HG03457 (cell line): ENCODE data around the gene IMPDH2.

ENCODE experiments used
- ATAC-seq: cut with Tn5 transposase; IDR thresholded peaks from one replicate; pipeline ENCODE4 v1.9.1; 2021; ENCODE audit warnings: moderate number of reproducible peaks; ENCODE audit not compliant: unreplicated experiment

Gene IMPDH2

GRCh38 chr3:48984663-48985062 lies 44.5 kb downstream of the IMPDH2 start:
- no peak for ATAC-seq

- no peak for ATAC-seq
These were observed 46.1 kb downstream of the IMPDH2 start for GRCh38 chr3:48983096-48983495.

- ATAC-seq, result no peak
These were observed 46.5 kb downstream of the IMPDH2 start for GRCh38 chr3:48982686-48983085.

GRCh38 chr3:48982016-48982415 lies 47.2 kb downstream of the IMPDH2 start:
- ATAC-seq, result no peak

- no peak for ATAC-seq
These were observed 48.9 kb downstream of the IMPDH2 start for GRCh38 chr3:48980295-48980694.

- no peak for ATAC-seq
These were observed 49.7 kb downstream of the IMPDH2 start for GRCh38 chr3:48979451-48979850.
